ENCODE results near the gene SHLD1. TPM values are rescaled to one million over a fixed set of nuclear protein-coding genes. Genes with fewer than 3 reads are reported as not detected.

The SHLD1 gene
- total RNA-seq, 1 experiment from 2014 or later = 6.7 TPM

GRCh38 chr20:5827098-5827853 is 77.1 kb downstream of the SHLD1 start:
- Histone ChIP-seq H4K20me1 (ENCODE audit: control insufficient read depth, insufficient read depth, insufficient read length) (no peaks in the 10 kb centered on the region), H2BK20ac (ENCODE audit: low read depth, low read length, poor library complexity, severe bottlenecking) (no peak overlapping the region), H2BK120ac (ENCODE audit: low read depth, low read length, poor library complexity, severe bottlenecking) (no peak overlapping the region), H4K5ac (ENCODE audit: insufficient read length, low read depth, low read length) (peak overlapping the region; percentile 36), H3K27me3 (ENCODE audit: insufficient read depth, low read length) (no peaks in the 10 kb centered on the region; the same call in 1 of the 2 replicates), H4K91ac (ENCODE audit: insufficient read length, low read depth, low read length) (no peak overlapping the region), H3K4me1 (ENCODE audit: insufficient read depth, low read length) (peaks cover 7% of the 10 kb centered on the region), H3T11ph (ENCODE audit: low read length) (no peak overlapping the region), H3K79me2 (ENCODE audit: insufficient read depth, low read length) (no peaks in the 10 kb centered on the region), H2AFZ (ENCODE audit: low read length) (no peak overlapping the region), H3K4me2 (ENCODE audit: insufficient read depth, insufficient read length, low read length) (no peak overlapping the region), H3K27ac (ENCODE audit: insufficient read length, low read depth, low read length) (no peak overlapping the region), H3K23ac (ENCODE audit: insufficient read length, low read depth, low read length) (no peak overlapping the region), H2BK12ac (ENCODE audit: insufficient read length, low read depth, low read length) (no peak overlapping the region), H3K4ac (ENCODE audit: low read depth, low read length) (no peak overlapping the region), H3K23me2 (ENCODE audit: insufficient read length, low read depth, low read length, poor library complexity, severe bottlenecking) (no peaks in the 10 kb centered on the region), H3K9me3 (ENCODE audit: control insufficient read depth, low read depth, low read length) (no peaks in the 10 kb centered on the region), H3K14ac (ENCODE audit: insufficient read depth, low read length) (no peak overlapping the region), H3K56ac (ENCODE audit: insufficient read length, low read depth, low read length) (no peak overlapping the region), H4K8ac (replicated peaks; ENCODE audit: insufficient read length, low read depth, low read length) (no peak overlapping the region), H2BK15ac (ENCODE audit: low read depth, low read length) (no peak overlapping the region), H3K79me1 (ENCODE audit: insufficient read depth, low read depth, low read length, poor library complexity, severe bottlenecking) (no peaks in the 10 kb centered on the region), H2BK5ac (ENCODE audit: insufficient read length, low read length) (no peak overlapping the region), H2AK5ac (ENCODE audit: insufficient read length, low read length) (no peak overlapping the region), H3K9ac (ENCODE audit: extremely low read depth, insufficient read length, low read length) (no peak overlapping the region), H3K18ac (ENCODE audit: insufficient read length, low read depth, low read length) (no peak overlapping the region)
- H3K9me3 Mint-ChIP-seq = no peaks in the 10 kb centered on the region; a peak in 1 of 5 replicates
- no peak for DNase-seq
- no peaks in the 10 kb centered on the region for H3K27me3 Mint-ChIP-seq (ENCODE audit: low read depth)
- H3K4me3 Mint-ChIP-seq = no peak overlapping the region
- no peak for TF ChIP-seq CTCF (conservative IDR thresholded peaks at IDR 0.05)
- H3K27ac Mint-ChIP-seq = no peak overlapping the region
- H3K4me1 Mint-ChIP-seq = peaks cover 34 to 42% of the 10 kb centered on the region in 2 experiments
- no CpG with 5 or more reads among the region's 15 CpGs for WGBS (ENCODE audit: extremely low coverage, insufficient read length, low lambda C conversion rate)
- no peaks in the 10 kb centered on the region; a peak in 1 of 7 replicates for H3K36me3 Mint-ChIP-seq (ENCODE audit: insufficient read depth in 1 of 3, low read depth in 3 of 3)

All from H9 (cell line).